ENCODE data around the gene OR1D2.

DNA sequence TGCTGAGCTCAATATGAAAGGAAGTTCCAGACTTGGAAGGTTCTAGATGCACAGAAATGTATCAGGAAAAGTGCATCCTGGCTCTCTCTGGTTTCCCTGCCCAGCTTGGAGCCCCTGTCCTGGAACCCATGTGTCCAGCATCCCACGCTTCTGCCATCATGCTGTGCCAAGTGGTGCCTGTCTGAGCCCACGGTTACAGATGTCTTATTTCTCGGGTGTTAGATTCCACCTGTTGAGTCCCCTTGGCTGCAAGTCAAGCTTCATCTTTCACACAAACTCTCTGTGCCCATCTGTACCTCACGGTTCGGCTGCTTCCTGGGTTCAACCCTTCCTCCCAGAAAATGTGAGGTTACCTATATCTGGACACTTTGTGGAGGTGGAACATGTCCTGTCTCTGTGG, 63.3 kb downstream of the OR1D2 start:
- TF ChIP-seq CTCF (conservative IDR thresholded peaks at IDR 0.05 in 1 of 2, IDR thresholded peaks at IDR 0.05 in 1 of 2; ENCODE audit: low read depth in 1 of 2, low read length in 2 of 2) (no peak), EZH2 (IDR thresholded peaks at IDR 0.05; ENCODE audit: low read length, missing control alignments) (no peak)
